GM21390 (cell line): Measurements from ENCODE around the gene ADCY2.
"Not testable (repeated sequence)": the region's sequence is repeated elsewhere in the genome, so short reads cannot be mapped to it uniquely, and the experiment has no call there.

Source experiments
- ATAC-seq: cut with Tn5 transposase; IDR thresholded peaks from one replicate; pipeline ENCODE4 v1.9.1; 2021; ENCODE audit not compliant: unreplicated experiment

Gene ADCY2

DNA sequence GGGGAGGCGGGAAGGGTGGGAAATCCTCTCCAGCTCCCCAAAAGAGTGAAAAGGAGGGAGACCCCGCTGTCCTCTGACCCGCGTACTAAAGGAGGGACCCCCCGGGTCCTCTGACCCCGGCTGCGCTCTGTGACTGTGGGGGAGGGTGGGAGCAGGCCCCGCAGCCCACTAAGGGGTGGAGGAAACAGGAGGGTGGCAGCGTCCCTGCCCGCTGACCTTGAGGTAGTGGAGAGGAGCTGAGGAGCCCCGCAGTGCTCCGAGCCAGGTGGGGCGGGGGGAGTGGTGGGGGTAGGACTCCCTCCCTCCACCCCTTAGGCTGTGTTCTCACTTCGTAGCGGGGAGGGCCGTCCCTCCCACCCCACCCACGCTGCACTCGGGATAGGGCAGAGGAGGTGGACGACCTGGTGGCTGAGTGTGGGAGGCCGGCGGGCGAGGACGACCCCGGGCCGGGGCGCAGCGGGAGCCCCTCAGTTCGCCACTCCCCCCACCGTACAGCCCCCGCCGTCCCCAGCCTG lies 449 bp upstream of the ADCY2 start:
- ATAC-seq: no peak

GRCh38 chr5:7396713-7397454 lies 946 bp downstream of the ADCY2 start:
- no peak for ATAC-seq

DNA sequence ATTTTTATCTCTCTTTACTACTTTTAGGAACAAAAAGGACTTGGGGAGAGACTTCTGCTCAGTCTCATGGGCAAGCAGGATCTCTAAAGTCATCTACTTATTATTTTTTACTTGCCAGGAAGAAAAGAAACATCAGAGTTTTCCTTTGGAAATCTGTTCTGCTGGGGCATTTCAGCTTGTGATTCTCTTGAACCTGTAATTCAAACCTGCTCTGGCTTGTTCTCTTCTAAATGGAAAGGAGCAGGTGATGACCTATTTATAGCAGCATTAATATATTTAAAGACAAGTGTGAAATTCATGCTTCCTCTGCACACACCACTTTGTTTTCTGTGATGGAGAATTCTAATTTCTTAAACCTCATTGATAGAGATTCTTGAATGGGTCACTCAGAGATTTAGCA lies 2.0 kb downstream of the ADCY2 start:
- no peak for ATAC-seq

GRCh38 chr5:7398596-7399280 lies 2.8 kb downstream of the ADCY2 start:
- ATAC-seq: no peak

DNA sequence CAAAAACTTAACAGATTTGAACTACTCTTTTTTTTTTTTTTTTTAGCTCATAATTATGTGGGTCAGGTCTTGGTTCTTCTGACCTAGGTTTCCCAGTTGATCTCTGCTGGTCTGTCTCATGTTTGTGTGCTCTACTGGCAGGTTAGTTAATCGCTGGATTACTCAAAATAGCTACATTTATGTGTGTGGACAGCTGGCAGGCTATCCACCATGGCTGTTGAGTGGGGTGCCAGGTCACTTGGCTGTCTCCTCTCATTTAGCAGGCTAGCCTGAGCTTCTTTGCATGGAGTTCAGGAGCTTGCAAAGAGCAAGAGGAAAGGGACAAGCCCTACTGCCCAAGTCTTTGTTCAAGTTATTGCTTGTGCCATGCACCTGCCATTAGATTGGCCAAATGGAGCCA lies 9.3 kb downstream of the ADCY2 start:
- ATAC-seq: no peak

- ATAC-seq: no peak
Observed at GRCh38 chr5:7410936-7411511, 15.1 kb downstream of the ADCY2 start.

DNA sequence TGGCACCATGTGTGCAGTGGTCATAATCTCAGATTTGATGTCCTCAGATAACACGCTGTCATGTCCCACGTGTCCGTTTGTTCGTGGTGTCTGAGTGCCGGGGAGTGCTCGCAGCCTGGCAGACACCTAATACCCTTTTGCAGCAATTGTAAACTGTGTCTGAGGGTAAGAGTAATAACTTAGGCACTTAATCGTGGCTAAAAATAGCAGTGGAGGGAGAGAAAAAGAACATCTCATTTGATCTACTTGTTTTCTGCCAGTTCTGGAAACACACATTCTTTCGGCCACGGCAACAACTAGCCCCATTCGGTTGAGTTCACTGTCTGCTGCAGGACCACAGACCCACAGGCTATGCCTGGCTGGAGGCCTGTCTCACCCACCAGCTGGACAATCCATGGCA lies 16.5 kb downstream of the ADCY2 start:
- ATAC-seq: no peak

DNA sequence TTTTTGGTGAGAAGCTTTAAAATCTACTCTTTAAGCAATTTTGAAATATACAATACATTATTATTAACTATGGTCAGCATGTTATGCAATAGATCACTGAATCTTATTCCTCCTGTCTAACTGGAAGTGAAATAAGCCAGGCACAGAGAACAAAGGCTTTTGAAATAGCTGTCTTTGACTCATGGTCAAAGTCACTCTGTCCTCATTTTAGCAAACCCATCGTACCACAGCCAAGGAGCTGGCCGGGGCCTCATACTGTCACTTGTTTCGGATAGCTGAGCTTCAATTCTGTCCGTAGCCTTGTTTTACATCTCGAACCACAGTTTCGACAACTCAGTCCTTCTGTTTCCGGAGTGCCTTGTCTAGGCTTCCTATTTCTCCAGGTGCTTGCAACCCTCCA lies 19.2 kb downstream of the ADCY2 start:
- no peak for ATAC-seq

GRCh38 chr5:7415587-7416535 lies 19.9 kb downstream of the ADCY2 start:
- ATAC-seq: no peak

DNA sequence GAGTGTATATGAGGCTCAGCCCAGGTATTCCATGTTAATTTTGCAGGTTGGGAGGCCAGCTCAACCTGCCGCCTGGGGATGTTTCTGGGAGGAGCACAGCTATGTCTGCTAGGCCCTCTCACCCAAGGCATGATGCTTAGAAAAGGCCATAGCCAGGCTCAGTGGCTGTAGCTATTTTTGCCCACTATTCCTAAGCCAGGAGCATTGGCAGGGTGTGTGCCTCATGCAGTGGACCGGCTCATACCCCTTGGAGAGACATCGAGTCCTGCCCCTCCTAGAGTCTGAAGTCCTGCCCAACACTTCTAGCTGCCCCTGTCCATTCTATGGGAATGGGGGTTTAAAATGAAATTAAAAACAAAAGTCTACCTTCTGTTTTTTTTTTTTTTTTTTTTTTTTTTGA lies 22.3 kb downstream of the ADCY2 start:
- ATAC-seq: no peak

GRCh38 chr5:7419367-7419766 lies 23.4 kb downstream of the ADCY2 start:
- no peak for ATAC-seq

- no peak for ATAC-seq
Observed at GRCh38 chr5:7419846-7420245, 23.9 kb downstream of the ADCY2 start.

GRCh38 chr5:7420510-7421280 lies 24.8 kb downstream of the ADCY2 start:
- no peak for ATAC-seq

DNA sequence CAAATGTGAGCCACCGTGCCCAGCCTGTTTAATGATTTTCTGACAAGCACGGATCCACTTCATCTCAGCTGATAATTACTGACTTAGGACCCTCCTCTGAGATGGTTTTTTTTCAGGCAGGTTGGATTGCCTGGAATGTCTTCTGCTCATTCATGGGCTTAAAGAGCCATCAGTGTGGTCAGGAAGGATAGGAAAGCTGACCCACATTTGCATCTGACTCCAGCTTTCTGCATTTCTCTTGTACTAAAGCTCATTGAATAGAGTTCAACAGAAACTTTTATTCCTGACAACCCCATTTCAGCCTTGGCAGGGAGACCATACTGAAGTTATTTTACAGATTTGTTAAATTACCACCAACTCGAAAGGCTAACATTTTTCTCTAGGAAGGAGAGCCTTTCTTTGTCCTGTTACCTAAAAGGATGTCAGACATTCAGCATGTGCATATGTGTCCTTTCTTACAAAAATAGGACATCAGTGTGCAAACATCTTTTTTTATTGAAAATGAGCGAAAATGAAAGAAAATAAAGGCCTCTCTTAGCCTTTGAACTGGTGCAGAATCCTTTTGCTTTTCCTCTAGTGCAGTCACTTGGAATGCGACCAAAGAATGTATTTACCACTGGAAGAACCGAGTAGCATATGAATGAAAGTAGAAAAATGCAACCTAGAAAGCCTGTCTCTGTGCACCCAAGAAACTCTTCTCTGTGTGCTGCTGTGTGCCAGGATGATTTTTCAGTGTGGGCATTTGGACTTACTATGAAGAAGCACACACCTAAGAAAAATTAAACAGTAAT lies 26.6 kb downstream of the ADCY2 start:
- no peak for ATAC-seq

DNA sequence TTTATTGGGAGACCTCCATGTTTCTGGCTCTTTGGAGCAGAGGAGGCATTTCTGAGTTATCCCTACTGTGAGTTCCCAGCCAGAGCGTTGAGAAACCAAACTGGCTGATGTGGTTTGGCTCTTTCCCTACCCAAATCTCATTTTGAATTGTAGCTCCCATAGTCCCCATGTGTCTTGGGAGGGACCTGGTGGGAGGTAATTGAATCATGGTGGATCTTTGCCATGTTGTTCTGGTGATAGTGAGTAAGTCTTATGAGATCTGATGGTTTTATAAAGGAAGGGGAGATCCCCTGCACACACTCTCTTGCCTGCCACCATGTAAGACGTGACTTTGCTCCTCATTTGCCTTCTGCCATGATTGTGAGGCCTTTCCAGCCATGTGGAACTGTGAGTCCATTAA lies 27.3 kb downstream of the ADCY2 start:
- ATAC-seq: not testable (repeated sequence)

- no peak for ATAC-seq
Observed at GRCh38 chr5:7425830-7426229, 29.9 kb downstream of the ADCY2 start.

DNA sequence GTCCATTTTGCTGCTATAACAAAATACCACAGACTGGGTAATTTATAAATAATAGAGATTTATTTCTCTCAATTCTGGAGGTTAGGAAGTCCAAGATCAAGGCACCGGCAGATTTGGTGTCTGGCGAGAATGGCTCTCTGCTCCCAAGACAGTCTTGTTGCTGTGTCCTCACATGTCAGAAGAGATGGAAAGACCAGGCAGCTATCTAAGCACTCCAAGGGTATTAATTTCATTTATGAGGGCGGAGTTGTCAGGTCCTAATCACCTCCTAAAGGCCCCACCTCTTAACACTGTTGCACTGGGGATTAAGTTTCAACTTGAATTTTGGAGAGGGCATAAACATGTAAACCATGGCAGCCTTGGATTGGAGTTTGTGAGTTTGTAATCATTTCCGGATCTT lies 30.3 kb downstream of the ADCY2 start:
- ATAC-seq: no peak

GRCh38 chr5:7434914-7435313 lies 39.0 kb downstream of the ADCY2 start:
- no peak for ATAC-seq

GRCh38 chr5:7435503-7435902 lies 39.6 kb downstream of the ADCY2 start:
- ATAC-seq: no peak

DNA sequence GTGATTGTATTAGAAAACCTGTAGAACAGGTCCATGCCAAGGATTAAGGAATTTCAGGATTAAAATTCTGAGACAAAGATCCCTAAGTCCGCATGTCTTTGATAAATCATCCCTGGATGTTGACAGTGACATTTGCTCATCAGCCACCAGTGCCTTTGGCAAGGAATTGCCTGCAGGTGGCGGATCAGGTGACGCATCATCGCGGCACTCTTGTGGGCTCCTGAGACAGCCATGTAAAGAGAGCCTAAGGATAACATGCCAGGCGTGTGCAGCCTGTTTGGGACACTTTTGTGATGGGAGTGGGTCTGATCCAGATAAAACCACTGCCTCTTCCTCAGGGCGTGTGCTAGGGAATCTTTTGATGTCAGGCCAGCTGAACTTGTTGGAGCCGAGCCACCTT lies 40.6 kb downstream of the ADCY2 start:
- no peak for ATAC-seq
